ENCODE results near the gene TPPP2. TPM values are rescaled to one million over a fixed set of nuclear protein-coding genes. Genes with fewer than 3 reads are reported as not detected.

Gene TPPP2
- polyA plus RNA-seq, 1 of the 3 experiments (the other 2 are of a cell fraction) = not detected

DNA sequence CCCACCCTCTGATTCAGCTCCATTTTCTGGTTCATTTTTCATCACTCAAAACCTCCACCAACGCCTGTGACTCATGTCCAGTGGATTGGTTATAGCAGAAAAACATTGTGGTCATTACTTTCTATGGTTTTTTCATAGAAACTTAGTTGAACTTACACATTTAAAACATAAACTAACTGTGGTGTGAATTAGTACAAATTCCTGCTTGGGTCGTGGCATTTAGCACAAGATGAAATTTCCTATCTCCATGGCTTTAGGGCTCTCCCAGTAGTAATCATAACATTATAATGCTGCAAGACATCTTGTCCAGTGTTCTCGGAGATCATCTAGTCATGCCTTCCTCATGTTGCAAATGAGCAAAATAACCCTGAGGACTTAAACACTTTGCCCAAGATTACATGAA, 19.3 kb downstream of the TPPP2 start:
- Histone ChIP-seq H3K36me3 (replicated peaks in 1 of 2; ENCODE audit: control insufficient read depth in 1 of 2, insufficient read depth in 2 of 2, low read length in 1 of 2) (no peaks in the 10 kb centered on the region), H3K4me3 (ENCODE audit: low read depth in 2 of 2, low read length in 1 of 2) (no peak overlapping the region), H3K4me2 (no peak overlapping the region), H3F3A (replicated peaks; ENCODE audit: insufficient read depth) (peaks cover 9% of the 10 kb centered on the region), H3K9me2 (no peaks in the 10 kb centered on the region), H3K9ac (no peak overlapping the region), H3K79me2 (ENCODE audit: insufficient read depth) (no peaks in the 10 kb centered on the region), H3K27ac (ENCODE audit: low read depth in 2 of 2, low read length in 1 of 2) (no peak overlapping the region), H3K9me3 (no peaks in the 10 kb centered on the region), H3K27me3 (ENCODE audit: insufficient read depth) (no peaks in the 10 kb centered on the region), H2AFZ (ENCODE audit: low read depth) (no peak overlapping the region; the same call in 1 of the 2 replicates), H4K20me1 (ENCODE audit: insufficient read depth) (no peaks in the 10 kb centered on the region), H3K4me1 (ENCODE audit: control insufficient read depth in 1 of 2, insufficient read depth in 2 of 2, low read depth in 1 of 2, low read length in 1 of 2) (peaks cover 0 to 4% of the 10 kb centered on the region in 2 experiments; a peak in 1 of 4 replicates)
- TF ChIP-seq EP300 (IDR thresholded peaks at IDR 0.05; ENCODE audit: borderline replicate concordance in 1 of 2, low read depth in 1 of 2, low read length in 1 of 2) (no peak), TAF1 (IDR thresholded peaks at IDR 0.05; ENCODE audit: borderline replicate concordance, low read depth, low read length) (no peak), YY1 (IDR thresholded peaks at IDR 0.05; ENCODE audit: low read depth) (no peak), EZH2phosphoT487 (IDR thresholded peaks at IDR 0.05; ENCODE audit: borderline replicate concordance, low read depth) (no peak), TEAD4 (IDR thresholded peaks at IDR 0.05; ENCODE audit: borderline replicate concordance, insufficient read depth) (no peak), USF2 (IDR thresholded peaks at IDR 0.05; ENCODE audit: borderline replicate concordance, low read depth, low read length) (no peak), MAX (IDR thresholded peaks at IDR 0.05; ENCODE audit: low read depth) (no peak)
- whole genome bisulfite sequencing (ENCODE audit: low lambda C conversion rate) = 57% methylated on average over 3 of the region's 3 CpGs
- ChIA-PET CTCF (interaction anchor here (1.6 to 3.0 kb wide), 4 partner anchors 9 to 34 kb away, joined by 7 to 14 read pairs (median 10); no protein-coding TSS in a partner anchor), POLR2A (no interaction called here)
- no peak for DNase-seq

- Histone ChIP-seq H3K79me2 (ENCODE audit: insufficient read depth) (no peaks in the 10 kb centered on the region), H3K9ac (no peak overlapping the region), H3K27ac (ENCODE audit: low read depth in 2 of 2, low read length in 1 of 2) (no peak overlapping the region), H3K4me2 (no peak overlapping the region), H2AFZ (ENCODE audit: low read depth) (no peak overlapping the region), H4K20me1 (ENCODE audit: insufficient read depth) (no peaks in the 10 kb centered on the region), H3K9me2 (no peaks in the 10 kb centered on the region), H3K9me3 (no peaks in the 10 kb centered on the region), H3F3A (replicated peaks; ENCODE audit: insufficient read depth) (peaks cover 9% of the 10 kb centered on the region), H3K36me3 (replicated peaks in 1 of 2; ENCODE audit: control insufficient read depth in 1 of 2, insufficient read depth in 2 of 2, low read length in 1 of 2) (no peaks in the 10 kb centered on the region), H3K27me3 (ENCODE audit: insufficient read depth) (no peaks in the 10 kb centered on the region), H3K4me3 (ENCODE audit: low read depth in 2 of 2, low read length in 1 of 2) (no peak overlapping the region), H3K4me1 (ENCODE audit: control insufficient read depth in 1 of 2, insufficient read depth in 2 of 2, low read depth in 1 of 2, low read length in 1 of 2) (no peaks in the 10 kb centered on the region)
- CTCF ChIA-PET = interaction anchor here (0.7 to 2.9 kb wide), 4 partner anchors 10 to 79 kb away, joined by 3 to 13 read pairs (median 10); no protein-coding TSS in a partner anchor
- WGBS (ENCODE audit: low lambda C conversion rate) = 56% methylated on average over 3 of the region's 3 CpGs
- TF ChIP-seq EZH2phosphoT487 (IDR thresholded peaks at IDR 0.05; ENCODE audit: borderline replicate concordance, low read depth) (no peak), NFIC (IDR thresholded peaks at IDR 0.05; ENCODE audit: borderline replicate concordance) (no peak), FOSL2 (IDR thresholded peaks at IDR 0.05; ENCODE audit: borderline replicate concordance, low read depth) (no peak), USF2 (IDR thresholded peaks at IDR 0.05; ENCODE audit: borderline replicate concordance, low read depth, low read length) (no peak), GATA2 (CRISPR knock-in tag; IDR thresholded peaks at IDR 0.05) (no peak), RCOR1 (IDR thresholded peaks at IDR 0.05; ENCODE audit: low read length) (no peak), TCF12 (IDR thresholded peaks at IDR 0.05) (no peak)
- TF ChIP-seq, protein P1, sequence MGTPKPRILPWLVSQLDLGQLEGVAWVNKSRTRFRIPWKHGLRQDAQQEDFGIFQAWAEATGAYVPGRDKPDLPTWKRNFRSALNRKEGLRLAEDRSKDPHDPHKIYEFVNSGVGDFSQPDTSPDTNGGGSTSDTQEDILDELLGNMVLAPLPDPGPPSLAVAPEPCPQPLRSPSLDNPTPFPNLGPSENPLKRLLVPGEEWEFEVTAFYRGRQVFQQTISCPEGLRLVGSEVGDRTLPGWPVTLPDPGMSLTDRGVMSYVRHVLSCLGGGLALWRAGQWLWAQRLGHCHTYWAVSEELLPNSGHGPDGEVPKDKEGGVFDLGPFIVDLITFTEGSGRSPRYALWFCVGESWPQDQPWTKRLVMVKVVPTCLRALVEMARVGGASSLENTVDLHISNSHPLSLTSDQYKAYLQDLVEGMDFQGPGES (IDR thresholded peaks at IDR 0.05; ENCODE audit: low read depth, low read length) = no peak
- TF ChIP-seq, protein P2, sequence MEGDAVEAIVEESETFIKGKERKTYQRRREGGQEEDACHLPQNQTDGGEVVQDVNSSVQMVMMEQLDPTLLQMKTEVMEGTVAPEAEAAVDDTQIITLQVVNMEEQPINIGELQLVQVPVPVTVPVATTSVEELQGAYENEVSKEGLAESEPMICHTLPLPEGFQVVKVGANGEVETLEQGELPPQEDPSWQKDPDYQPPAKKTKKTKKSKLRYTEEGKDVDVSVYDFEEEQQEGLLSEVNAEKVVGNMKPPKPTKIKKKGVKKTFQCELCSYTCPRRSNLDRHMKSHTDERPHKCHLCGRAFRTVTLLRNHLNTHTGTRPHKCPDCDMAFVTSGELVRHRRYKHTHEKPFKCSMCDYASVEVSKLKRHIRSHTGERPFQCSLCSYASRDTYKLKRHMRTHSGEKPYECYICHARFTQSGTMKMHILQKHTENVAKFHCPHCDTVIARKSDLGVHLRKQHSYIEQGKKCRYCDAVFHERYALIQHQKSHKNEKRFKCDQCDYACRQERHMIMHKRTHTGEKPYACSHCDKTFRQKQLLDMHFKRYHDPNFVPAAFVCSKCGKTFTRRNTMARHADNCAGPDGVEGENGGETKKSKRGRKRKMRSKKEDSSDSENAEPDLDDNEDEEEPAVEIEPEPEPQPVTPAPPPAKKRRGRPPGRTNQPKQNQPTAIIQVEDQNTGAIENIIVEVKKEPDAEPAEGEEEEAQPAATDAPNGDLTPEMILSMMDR (IDR thresholded peaks at IDR 0.05) = no peak
- POLR2A ChIA-PET = no interaction called here
- DNase-seq = no peak
Observed at GRCh38 chr14:21050597-21050996, 20.6 kb downstream of the TPPP2 start.
